NCI-H2227 (cell line): Measurements from ENCODE around the gene NELL2.

Source experiments
- DNase-seq: peaks from one replicate; lab custom pipeline; 2025; ENCODE audit not compliant: unreplicated experiment; lab: John Stamatoyannopoulos, UW

Gene NELL2

DNA sequence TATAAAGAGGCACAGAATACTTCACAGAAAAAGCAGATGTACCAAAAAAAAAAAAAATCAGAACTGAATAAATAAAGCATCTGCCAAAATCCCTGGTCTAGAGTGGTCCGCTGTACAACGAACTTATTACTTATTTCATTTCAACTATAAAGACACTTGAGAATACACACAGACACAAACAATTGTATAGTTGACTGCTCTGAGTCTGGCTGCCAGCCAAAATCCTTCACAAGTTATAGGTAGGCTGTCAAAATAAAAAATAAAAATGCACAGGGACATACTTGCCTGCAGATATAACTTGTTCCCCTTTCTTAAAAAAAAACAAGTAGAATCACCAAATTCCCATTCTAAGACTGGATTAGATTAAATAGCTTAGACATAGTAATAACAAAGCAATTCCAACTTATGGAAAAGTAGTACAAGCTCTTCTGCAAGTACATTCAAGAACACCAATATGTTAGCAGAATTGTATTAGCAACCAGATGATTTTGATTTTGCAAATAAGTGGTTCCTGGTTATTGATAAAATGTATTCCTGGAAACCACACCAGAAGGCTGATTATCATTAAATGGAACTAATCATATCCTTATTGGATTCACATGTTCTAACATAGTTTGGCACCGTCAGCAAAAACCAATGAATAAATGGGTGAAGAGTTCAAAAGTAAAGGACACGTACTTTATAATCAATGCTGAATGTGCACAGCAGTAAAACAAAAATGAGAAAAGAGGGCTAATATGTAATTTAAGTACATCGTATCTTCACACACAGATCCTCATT lies 248.5 kb downstream of the NELL2 start:
- peak; percentile 16 for DNase-seq

DNA sequence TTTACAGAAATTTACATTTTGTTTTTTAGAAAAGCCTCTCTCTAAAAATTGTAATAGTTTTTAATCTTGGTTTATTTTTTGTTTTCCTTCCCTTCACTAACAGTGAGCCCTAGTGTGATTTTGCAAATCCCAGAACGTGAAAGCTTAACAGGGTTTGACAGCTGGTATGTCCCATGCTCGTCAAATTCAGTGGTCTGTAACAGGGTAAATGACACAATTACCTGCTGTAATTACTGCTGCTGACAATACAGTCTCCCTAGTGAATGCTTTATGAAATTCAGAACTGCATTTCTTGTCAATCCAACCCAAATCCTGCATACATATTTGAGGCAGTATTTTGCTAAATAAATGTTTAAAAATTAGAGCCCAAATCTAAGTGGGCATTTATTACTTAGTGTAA lies 249.2 kb downstream of the NELL2 start:
- no peak for DNase-seq

DNA sequence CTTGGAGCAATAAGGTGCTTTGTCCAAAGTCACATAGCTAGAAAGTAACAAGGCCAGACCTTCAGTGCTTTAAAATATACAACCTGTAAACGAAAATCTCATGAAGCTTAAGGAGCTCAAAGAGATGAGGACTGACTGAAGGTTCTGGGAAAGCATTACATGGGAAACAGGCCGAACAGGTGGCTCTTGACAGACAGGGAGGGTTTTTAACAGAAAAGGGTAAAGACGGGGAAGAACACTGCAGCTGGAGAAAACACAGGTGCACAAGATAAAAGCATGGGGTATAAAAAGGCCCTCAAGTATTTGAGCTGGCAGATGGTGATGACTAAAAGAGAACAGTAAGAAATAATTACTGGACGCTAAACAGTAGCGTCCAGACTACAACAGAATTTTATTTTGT lies 257.2 kb downstream of the NELL2 start:
- DNase-seq = peak; percentile 20

DNA sequence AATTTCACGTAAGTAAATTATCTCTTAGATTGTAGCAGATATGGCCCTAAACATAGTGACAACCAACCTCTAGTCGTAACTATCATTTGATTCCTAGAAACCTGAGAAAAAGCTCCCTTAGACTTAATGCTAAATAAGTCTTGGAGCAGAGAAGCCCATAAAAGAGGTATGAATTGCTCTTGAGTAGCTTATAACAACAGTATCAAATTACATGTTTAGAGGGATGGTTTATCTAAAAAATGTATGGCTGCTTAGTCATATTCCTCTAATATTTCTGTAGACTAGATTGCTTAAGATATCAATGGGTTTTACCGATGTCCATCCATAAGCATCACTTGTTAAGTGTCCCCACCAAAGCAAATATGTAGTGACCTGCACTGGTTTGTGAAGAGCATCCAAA lies 259.7 kb downstream of the NELL2 start:
- DNase-seq = no peak

DNA sequence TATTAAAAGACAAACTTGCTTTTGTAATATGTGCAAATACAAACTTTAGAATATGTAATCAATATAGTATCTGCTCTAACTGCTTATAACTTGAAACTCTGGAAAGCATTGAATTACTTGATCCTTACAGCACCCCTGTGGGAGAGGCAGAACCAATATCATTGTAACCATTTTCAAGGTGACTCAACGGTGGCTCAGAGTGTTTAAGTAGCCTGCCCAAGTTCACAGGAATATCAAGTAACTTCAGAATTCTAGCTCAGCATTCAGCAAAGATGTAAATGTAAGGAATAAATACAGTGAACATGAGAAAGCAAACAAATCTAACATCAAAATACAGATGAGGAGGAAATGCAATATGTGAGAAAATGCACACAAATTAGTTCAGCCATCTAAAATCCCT lies 264.6 kb downstream of the NELL2 start:
- no peak for DNase-seq

DNA sequence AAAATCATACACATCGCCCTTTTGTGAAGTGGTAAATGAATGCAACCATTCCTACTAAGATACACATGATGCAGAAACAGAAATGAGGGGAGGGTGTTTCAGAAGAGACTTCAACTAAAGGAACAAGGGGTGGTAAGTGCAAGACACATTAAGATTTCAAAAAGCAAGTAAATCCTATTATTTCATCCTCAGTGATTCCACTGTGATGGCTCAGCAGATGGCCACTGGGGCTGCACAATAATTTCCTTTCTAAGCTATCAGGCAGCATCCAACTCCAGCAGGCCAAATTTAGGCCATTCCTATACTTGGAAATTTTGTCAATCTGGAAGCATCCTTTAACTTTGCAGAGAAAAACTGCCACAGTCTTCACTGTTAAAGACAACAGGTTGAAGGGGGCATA lies 272.4 kb downstream of the NELL2 start:
- DNase-seq = no peak

DNA sequence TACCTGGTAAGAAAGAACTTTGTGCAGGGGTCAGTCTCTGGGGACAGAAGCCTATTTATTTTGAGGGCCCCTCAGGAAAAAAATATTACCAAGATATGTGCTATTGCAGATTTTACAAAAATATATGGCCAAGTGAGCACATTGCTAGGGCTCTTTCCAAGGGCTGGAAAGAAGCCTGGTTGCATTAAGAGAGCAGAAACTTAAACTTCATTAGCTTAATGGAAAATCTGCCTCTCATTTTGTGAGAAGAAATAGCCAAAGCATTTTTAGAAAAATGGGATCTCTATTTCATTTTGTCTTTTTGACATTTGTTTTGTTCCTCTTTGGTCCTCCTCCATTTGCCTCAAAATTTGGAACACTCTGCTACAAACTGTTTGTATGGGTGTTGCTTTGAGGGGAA lies 283.5 kb downstream of the NELL2 start:
- DNase-seq = no peak

DNA sequence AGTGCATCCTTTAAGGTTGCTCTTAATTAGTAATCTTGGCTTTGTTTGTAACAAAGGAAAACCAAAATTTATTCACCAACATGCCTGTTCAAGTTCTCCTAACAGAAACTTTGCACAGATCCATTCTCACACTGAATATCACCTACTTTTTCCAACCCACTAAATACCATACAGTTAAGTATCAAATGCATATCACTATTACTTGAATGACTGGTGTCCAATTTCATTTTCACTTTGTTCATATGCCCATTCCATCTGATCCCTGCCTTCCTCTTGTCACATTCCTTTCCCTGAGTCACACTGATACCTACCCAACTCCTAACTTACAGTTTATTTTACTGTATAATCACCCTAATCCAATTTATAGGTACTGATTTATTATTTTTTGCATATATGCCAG lies 286.4 kb downstream of the NELL2 start:
- no peak for DNase-seq

DNA sequence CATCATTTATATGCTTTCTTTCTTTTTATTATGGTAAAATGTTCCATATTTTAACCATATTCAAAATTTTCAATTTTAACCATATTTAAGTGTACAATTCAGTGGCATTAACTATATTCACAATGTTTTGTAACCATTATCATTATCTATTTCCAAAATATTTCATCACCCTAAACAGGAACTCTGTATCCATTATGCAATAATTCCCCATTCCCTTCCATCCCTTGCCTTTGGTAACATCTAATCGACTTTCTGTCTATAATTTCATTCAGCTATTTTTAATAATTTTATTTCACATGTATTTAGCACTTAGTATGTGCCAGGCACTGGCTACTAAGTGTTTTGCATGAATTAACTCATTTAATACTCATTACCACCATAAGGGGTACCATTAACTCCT lies 287.5 kb downstream of the NELL2 start:
- no peak for DNase-seq

DNA sequence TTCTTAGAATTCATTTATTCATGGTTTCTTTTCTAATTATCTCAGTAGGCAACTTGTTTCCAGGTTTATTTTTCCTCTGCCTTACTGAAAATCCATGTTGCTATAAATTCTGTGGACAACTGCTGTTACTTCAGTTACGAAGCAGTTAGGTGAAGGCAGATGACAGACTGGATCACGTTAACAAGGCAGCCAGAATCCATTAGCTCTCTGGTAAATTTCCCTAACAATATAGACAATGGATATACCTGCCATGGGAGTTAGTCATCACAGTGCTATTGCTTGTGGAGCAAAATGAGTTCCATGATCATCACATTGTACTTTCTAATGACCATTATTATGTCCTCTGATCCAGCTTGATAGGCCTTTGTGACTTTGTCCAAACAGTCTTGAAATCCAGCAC lies 291.5 kb downstream of the NELL2 start:
- DNase-seq = no peak

DNA sequence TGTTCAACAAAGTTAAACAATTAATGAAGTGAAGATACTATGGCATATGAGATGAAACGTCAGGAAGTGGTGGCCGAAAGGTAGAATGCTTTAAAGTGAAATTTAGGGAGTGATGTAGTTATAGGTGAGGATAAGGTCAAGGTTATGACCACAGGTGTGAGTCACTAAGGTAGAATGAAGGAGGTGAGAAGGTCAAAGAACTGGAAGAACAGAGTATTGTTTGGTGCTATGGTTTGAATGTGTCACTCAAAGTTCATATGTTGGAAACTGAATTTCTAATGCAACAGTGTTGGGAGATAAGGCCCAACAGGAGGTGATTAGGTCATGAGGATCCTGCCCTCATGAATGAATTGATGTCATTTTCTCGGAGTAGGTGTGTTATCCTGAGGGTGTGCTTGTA lies 293.6 kb downstream of the NELL2 start:
- DNase-seq = no peak

DNA sequence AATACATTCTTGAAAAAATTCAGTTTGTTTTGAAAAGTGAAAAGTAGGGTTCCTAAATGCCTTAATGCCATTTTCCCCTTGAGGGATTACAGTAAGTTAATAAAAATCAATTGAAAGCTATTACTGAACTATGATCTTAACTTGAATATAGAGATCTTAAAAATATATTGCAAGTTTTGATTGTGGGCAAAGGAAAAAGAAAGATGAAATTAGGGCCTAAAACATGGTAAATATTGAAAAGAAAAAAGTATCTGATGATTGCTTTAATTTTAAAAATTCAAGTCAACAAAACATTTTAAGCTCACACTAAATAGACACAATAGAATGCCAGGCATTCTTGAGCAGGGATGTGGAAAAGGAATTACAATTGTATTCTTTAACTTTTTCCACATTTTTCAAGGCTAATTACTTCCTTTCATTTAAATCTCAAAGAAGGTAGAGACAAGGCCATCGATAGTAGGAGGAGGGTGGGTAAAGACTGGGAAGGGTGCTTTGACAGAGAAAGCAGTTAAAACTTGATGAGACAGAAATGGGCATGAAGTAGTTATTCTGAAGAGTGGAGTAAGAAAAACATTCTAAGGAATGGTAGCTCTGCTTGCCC lies 294.4 kb downstream of the NELL2 start:
- no peak for DNase-seq

DNA sequence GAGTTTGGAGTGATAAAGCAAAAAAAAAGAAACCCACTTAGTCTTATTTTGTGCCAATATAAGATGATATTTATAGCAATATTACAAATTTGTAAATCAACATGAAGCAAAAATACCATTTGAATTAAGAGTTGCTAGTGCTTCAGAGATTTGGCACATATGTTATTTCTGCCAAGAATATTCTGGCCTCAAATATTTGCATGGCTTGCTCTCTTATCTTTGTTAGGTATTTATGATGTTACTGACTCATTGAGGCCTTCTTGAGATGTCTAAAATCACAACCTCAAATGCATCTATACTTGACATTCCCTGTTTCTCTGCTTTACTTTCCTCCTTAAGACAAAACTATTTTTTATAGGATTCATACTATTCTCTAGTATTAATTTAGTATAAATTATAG lies 301.5 kb downstream of the NELL2 start:
- no peak for DNase-seq

DNA sequence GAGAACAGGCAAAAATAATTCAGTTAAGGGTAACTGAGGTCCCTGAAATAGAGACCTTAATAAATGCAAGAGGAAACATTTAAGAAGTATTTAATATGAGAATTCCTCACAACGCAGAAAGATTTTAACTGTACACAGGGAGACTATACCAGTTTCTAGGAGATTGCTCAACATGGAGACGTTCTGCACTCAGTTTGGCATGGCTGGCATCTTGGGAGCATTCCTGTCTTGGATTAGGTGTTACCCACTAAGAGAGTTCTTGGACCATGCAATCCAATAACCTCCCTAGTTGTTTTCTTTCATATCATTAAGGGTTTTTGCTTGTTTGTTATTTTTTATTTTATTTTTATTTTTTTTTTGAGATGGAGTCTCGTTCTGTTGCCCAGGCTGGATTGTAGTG lies 302.4 kb downstream of the NELL2 start:
- DNase-seq = no peak

DNA sequence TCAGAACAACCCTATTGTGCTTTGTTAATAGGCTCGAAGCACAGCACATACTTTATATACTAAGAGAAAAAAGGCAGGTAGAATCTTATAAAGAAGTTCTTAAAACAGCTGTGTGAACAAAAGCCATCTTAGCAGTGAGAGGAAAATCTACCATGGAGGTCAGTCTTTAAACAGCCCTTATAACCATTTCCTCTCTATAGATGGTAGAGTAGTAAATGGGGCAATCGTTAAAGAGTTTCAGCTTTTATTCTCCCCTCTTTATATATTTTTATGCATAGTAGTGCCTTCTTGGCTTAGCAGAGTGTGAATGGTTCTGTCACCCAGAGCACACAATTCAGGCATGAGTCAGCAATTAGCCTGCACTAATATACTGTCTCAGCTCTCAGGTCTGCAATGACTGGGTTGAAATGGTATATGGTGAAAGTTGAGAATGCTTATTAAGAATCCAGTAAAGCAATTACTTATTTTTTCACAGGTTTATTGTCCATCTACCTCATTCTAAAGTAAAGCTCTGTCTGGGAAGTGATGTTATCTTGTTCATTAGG lies 305.0 kb downstream of the NELL2 start:
- no peak for DNase-seq

DNA sequence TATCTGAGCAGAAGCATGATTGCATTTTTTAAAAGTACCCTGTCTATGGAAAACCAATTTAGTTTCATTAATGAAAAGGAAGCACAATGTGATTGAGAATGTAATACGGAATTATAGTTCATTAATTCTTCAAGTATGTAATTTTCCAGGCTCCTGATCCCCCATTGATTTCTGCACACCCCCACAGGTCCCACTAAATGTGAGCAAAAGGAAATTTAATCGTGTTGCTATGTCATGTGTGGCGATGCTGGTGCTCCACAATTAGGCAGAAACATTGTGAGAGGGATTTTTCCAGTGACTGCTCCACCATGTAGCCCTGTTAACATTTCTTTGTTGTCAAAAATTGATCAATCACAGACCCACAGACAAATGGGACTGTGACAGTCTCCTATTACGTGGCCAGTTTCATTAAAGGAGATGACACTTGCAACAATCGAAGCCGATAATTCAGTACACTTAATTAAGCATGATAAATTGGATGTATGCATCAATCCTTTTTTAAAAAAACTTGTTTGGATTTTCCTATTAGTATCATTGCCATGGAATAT lies 306.0 kb downstream of the NELL2 start:
- DNase-seq = no peak

DNA sequence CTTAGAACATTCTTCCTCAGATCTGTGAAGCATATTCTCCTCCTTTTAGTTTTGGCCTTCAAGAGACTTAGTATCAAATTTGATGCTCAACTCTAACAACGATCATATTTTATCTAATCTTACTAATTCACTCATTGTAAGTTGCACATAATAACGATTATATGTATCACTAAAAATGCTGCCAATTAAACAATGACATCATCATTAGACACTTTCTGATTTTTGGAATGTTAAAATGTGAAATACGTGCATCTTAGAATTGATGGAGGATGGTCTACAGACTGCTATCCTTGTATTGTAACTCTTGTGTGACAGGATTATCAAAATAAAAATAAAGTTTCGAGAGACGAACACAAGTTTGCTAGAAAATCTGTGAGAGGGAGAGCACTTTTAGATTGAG lies 311.0 kb downstream of the NELL2 start:
- DNase-seq = no peak

DNA sequence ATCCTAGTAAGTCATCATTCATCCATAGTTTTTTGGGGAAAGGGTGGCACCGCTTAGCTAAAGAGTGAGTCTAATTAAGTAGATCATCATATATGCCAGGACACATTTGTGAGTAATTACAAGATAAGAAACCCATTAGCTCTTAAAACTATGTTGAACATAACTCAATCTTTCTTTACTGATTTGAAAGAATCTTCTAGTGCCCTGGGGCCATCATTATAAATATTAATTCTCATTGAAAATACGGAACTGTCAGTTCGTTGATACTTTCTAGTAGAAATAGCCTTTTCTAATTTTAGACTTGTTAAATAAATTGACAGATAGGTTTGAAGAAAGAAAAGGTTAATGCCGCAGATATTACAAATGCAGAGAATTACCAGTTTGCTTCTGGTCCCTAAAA lies 312.6 kb downstream of the NELL2 start:
- no peak for DNase-seq

DNA sequence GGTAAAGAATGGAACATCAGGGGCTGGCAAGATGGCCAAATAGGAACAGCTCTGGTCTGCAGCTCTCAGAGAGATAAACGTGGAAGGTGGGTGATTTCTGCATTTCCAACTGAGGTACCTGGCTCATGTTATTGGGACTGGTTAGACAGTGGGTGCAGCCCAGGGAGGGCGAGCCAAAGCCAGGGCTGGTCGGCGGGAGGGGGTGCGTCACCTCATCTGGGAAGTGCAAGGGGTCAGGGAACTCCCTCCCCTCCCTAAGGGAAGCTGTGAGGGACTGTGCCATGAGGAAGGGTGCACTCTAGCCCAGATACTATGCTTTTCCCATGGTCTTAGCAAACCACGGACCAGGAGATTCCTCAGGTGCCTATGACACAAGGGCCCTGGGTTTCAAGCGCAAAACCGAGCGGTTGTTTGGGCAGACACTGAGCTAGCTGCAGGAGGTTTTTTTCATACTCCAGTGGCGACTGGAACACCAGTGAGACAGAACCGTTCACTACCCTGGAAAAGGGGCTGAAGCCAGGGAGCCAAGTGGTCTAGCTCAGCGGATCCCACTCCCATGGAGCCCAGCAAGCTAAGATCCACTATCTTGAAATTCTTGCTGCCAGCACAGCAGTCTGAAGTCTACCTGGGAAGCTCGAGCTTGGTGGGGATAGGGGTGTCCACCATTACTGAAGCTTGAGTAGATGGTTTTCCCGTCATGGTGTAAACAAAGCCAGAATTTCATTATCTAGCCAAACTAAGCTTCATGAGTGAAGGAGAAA lies 317.6 kb downstream of the NELL2 start:
- DNase-seq = no peak

DNA sequence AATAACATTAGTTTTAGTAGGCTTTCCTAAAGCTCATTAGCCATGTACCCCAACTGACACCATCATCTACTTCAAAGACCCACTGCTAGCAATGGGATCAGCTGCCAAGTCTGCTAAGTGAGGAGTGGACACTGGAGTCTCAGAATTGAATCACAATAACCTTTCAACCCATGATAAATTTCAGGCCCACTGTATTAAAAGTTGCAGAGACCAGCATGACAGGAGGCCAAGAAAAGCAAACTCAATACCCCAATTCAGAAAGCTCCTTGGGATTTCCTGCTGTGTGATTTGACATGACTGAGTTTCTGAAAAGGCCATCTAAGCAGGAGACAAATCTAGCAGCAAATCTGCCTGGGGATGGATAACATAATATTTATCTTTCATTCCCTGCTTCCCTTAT lies 320.7 kb downstream of the NELL2 start:
- DNase-seq = no peak

DNA sequence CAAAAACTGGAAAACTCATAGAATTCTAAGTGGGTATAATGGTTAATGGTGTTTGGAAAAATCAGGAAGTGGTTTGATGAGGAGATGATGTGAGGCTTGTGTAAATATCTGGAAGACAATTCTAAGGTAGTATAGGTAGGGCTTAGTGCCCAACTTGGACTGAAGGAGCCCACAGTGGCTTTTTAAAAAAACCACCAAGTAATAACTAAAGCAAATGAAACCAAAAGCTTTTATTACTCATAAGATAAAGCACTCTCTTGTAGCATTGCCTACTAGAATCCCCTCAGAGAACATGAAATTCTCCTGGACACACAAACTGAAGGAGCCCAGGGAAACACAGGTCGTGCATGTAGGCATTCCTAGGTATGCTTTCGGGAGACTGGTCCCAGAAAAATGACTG lies 324.5 kb downstream of the NELL2 start:
- no peak for DNase-seq

DNA sequence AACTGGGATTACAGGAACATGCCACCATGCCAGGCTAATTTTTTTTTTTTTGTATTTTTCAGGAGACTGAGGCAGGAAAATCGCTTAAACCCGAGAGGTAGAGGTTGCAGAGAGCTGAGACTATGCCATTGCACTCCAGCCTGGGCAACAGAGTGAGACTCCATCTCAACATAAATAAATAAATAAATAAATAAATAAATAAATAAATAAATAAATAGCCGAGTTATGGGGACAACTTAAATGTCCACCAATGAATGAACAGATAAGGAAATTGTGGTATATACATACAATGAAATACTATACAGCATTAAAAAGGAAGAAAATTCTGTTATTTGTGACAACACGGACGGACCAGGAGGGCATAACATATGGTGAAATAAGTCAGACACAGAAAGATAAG lies 325.7 kb downstream of the NELL2 start:
- DNase-seq = no peak
